GM19240 (cell line): Measurements from ENCODE around the gene DACT2.
"Not testable (repeated sequence)": the region's sequence is repeated elsewhere in the genome, so short reads cannot be mapped to it uniquely, and the experiment has no call there.

Source experiments
- DNase-seq: peaks from one replicate; pipeline ENCODE4 v3.0.0; 2011; ENCODE audit warnings: low spot score; ENCODE audit not compliant: insufficient read length

Gene DACT2

DNA sequence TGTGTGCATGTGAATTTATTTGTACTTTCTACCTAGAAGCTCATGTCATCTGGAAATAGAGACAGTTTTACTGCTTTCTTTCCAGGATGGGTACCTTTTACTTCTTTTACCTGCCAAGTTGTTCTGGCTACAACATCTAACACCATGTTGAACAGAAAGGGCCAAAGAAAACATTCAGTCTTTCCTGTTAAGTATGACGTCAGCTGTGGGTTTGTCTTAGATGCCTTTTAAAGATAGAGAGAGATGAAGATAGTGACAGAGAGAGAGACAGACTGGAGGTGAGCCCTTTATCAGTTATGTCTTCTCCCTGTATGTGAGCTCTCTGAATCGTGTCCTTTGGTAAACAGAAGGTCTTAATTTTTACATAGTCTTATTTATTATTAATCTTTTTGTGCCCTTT is 3.4 kb upstream of the DACT2 start:
- no peak for DNase-seq

GRCh38 chr6:168320634-168321033 is 1.1 kb upstream of the DACT2 start:
- DNase-seq: no peak

- DNase-seq: no peak
Measured at GRCh38 chr6:168318579-168319278, 848 bp downstream of the DACT2 start.

- DNase-seq: no peak
Measured at GRCh38 chr6:168318090-168318489, 1.5 kb downstream of the DACT2 start.

DNA sequence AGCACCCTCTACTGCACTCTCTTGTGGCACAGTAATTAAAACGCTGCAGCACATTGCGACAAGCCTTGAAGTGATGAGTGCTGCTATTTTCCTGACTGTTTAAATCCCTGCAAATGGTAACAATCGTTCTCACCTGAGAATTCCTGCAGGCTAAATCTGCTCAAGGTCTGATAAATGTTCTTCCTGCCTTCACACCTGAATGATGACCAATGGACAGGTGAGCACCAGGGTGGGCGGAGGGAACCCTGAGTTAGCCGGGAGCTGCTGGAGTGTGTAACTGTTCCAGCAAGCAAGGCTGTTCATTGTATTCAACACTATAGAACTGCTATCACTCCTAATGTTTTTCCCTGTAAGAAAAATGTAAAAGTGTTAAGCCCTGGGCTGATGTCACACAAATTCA is 4.0 kb downstream of the DACT2 start:
- no peak for DNase-seq

GRCh38 chr6:168314948-168315347 is 4.6 kb downstream of the DACT2 start:
- no peak for DNase-seq

GRCh38 chr6:168314021-168314420 is 5.6 kb downstream of the DACT2 start:
- no peak for DNase-seq

- no peak for DNase-seq
Measured at GRCh38 chr6:168313431-168314011, 6.1 kb downstream of the DACT2 start.

- not testable (repeated sequence) for DNase-seq
Measured at GRCh38 chr6:168312125-168312507, 7.5 kb downstream of the DACT2 start.

GRCh38 chr6:168311410-168312124 is 8.0 kb downstream of the DACT2 start:
- no peak for DNase-seq

DNA sequence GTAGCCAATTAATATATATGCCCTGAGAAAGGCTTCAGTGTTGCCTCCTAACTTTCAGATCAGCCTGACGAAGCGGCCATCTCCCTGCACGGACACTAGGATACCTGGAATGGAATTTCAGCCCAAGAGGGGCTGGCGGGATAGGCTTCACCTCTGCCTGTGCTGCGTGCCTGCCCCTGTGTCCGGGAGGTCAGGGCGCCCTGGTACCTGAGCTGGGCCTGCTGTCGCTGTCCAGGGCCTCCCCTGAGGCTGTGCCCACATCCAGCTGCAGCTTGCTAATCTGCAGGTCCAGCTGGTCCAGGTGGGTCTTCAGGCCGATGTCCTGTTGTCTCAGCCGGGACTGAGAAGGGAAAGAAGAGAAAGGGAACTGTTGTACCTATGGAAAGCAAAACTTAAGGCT is 8.6 kb downstream of the DACT2 start:
- DNase-seq: no peak

DNA sequence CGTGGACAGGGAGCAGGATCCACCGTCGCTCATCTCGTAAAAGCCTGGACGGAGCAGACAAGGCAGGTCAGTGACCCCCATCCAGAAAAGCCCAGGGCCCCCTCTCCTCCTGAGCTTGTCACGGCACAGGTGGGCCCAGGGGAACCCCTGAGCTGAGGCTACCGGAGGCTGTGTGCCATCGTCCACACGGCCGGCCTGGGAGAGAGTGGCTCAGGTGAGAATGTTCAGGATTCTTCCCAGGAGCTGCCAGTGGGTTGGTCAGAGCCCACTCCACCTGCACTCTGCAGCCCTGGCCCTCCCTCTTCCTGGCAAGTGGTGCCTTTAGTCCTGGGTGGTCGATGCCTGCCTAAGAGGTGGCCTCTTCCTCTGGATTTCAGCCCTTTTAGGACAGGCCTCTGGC is 9.2 kb downstream of the DACT2 start:
- DNase-seq: no peak

GRCh38 chr6:168309997-168310396 is 9.6 kb downstream of the DACT2 start:
- DNase-seq: no peak

- DNase-seq: no peak
Measured at GRCh38 chr6:168309183-168309582, 10.4 kb downstream of the DACT2 start.

DNA sequence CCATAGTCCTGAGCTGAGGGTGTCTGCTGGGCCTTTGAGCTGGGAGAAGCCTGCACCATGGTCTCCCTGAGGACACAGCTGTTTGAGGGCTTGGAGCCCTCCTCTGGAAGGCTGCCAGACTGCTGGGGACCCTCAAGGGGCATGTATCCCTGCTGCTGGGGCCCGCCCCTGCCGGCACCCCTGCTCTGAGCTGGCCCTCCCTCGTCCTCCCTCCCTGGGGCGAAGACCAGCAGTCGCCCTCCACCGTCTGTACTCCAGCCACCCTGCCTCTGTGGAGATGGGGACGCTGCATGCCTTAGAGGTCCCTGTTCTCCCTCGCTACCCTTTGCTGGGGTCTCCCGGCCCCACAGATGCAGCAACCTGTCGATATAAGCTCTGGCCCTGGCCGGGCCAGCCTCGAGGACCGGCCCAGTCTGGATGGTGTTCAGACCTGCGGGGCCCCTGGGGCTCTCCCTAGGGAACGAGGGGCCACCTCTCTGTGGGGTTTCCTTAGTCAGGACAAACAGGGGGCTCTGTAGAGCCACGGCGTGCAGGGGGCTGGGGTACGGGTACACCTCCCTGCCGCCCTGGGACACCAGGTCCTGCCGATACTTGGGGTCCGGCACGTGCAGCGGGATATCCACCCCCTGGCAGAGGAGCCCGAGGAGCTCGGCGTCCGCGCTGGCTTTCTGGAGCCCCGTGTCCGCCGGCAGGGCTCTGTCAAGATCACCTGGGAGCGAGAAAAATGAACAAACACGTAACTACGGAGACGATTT is 11.0 kb downstream of the DACT2 start:
- no peak for DNase-seq

- no peak for DNase-seq
Measured at GRCh38 chr6:168307695-168308021, 11.9 kb downstream of the DACT2 start.

DNA sequence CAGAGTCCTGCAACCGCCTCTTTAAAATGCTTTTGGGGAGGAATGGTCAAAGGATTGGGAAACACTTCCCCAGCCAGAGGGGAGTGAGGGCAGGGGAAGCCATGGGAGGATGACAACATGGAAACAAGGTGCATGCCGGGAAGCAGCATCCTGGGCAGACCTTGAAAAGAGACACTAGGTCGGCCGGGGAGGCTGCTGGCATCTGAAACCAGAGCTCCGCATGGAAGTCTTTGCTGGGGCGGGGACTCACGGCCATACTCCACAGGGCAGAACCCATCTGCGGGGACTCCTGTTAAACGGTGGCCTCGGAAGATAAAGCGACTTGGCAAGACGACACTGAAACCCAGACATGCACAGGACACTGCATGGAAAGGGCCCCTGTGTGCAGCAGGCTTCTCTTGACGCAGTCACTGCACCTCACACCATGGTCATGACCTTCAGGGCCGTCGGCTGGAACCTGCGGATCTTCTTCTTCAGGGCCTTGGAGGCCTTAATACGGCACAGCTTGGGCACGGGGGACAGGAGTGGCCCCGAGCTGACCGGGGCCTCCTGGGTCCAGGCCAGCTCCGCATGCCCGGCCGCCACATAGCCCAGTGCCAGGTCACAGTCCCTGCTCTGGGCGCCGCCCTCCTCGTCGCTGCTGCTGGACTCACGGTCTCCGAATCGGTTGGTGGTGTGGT is 12.4 kb downstream of the DACT2 start:
- no peak for DNase-seq

GRCh38 chr6:168305863-168306262 is 13.7 kb downstream of the DACT2 start:
- DNase-seq: no peak

GRCh38 chr6:168305096-168305749 is 14.4 kb downstream of the DACT2 start:
- DNase-seq: no peak

DNA sequence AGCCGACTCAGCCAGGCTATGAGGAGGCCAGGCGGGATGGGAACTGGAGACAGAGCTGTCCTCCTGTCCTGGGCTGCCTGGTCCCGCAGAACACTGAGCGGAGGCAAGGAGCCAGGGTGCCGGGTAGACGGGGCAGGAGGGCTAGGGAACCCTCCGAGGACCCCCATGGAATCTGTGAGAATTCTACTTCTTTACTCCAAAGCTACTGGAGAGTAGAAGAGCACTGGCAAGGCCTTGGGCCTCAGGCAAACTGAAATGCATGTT is 14.9 kb downstream of the DACT2 start:
- DNase-seq: no peak

- DNase-seq: no peak
Measured at GRCh38 chr6:168303982-168304751, 15.4 kb downstream of the DACT2 start.
